Spleen (tissue), 7 donors: ENCODE measurements around the gene OR51S1.
"Not testable (repeated sequence)": the region's sequence is repeated elsewhere in the genome, so short reads cannot be mapped to it uniquely, and the experiment has no call there.

ENCODE experiments used
- POLR2A ChIP-seq, 3 donors: fragments of 450-650 bp; IDR thresholded peaks; one replicate each; pipeline ENCODE4 v1.5.1; 2017; ENCODE audit warnings: antibody characterized with exemption in 3 of 3, mild to moderate bottlenecking in 1 of 3
- TF ChIP-seq, protein P1 (sequence below), 11 experiments: fragments of 200-600 bp in 7 of 11; fragments of 450-650 bp in 4 of 11; sonication (generic) in 4 of 11; IDR thresholded peaks in 8 of 11; conservative IDR thresholded peaks in 3 of 11; 1 replicate in 7 of 11; 2 replicates in 4 of 11; pipeline versions ENCODE4 v1.4.0 to v1.8.0; 2016 to 2021; ENCODE audit warnings: antibody characterized with exemption in 11 of 11, inconsistent platforms in 4 of 11, mild to moderate bottlenecking in 1 of 11
- donor health status: DM: no; HTN: no; CAD: no; lungs with moderate emphysema.
- donor health status: DM: no; HTN: no; CAD: no.
- donor health status: DM: no; HTN: no; CAD: no.

DNA sequence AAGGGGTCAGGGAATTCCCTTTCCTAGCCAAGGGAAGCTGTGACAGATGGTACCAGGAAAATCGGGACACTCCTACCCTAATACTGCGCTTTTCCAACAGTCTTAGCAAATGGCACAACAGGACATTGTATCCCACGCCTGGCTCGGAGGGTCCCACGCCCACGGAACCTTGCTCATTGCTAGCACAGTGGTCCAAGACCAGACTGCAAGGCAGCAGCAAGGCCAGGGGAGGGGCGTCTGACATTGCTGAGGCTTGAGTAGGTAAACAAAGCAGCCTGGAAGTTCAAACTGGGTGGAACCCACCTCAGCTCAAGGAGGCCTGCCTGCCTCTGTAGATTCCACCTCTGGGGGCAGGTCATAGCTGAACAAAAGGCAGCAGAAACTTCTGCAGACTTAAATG is 5.3 kb upstream of the OR51S1 start:
- not testable (repeated sequence) for TF ChIP-seq POLR2A (IDR thresholded peaks at IDR 0.05)
- TF ChIP-seq, protein P1, sequence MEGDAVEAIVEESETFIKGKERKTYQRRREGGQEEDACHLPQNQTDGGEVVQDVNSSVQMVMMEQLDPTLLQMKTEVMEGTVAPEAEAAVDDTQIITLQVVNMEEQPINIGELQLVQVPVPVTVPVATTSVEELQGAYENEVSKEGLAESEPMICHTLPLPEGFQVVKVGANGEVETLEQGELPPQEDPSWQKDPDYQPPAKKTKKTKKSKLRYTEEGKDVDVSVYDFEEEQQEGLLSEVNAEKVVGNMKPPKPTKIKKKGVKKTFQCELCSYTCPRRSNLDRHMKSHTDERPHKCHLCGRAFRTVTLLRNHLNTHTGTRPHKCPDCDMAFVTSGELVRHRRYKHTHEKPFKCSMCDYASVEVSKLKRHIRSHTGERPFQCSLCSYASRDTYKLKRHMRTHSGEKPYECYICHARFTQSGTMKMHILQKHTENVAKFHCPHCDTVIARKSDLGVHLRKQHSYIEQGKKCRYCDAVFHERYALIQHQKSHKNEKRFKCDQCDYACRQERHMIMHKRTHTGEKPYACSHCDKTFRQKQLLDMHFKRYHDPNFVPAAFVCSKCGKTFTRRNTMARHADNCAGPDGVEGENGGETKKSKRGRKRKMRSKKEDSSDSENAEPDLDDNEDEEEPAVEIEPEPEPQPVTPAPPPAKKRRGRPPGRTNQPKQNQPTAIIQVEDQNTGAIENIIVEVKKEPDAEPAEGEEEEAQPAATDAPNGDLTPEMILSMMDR (IDR thresholded peaks at IDR 0.05 in 8 of 11, conservative IDR thresholded peaks at IDR 0.05 in 3 of 11): not testable (repeated sequence)
